A549 (cell line): ENCODE results near the gene TSPAN10. TPM values are rescaled to one million over a fixed set of nuclear protein-coding genes. Genes with fewer than 3 reads are reported as not detected.

ENCODE experiments used
- ATAC-seq, 2 experiments: fragments of 200-7000 bp in 1 of 2; fragments of >200 bp in 1 of 2; cut with Nextera tagmentation in 1 of 2; cut with Tn5 transposase in 1 of 2; 3 replicates each; pipeline versions ENCODE4 v1.8.0 to v1.9.1; 2018 to 2020; ENCODE audit warnings: mild to moderate bottlenecking in 1 of 2, moderate library complexity in 1 of 2
- CTCF ChIA-PET: fragments of 300-600 bp; sonication (Branson Sonifier 250); formaldehyde crosslinking; extraction: SDS; loops from one replicate; lab custom pipeline; 2021; ENCODE audit warnings: antibody characterized with exemption, inconsistent platforms; lab: Yijun Ruan, JAX
- POLR2A ChIA-PET: fragments of 350-600 bp; formaldehyde crosslinking; extraction: SDS; loops from one replicate; lab custom pipeline; 2021; ENCODE audit warnings: antibody characterized with exemption, inconsistent platforms; lab: Yijun Ruan, JAX
- DNase-seq, 2 experiments: peaks; one replicate each; pipeline versions ENCODE4 v3.0.0 to v3.0.0-alpha.2; 2011 to 2016; ENCODE audit warnings: low read depth in 1 of 2, low spot score in 1 of 2
- FAIRE-seq: peaks from 2 replicates; lab custom pipeline; 2011; peaks lifted over from hg19 to GRCh38; lab: Jason Lieb, UNC
- H3K27ac ChIP-seq, 2 experiments: fragments of >200 bp; sonication (Bioruptor Twin); formaldehyde crosslinking; 3 replicates each; pipeline ENCODE4 v1.5.1; 2016 to 2017
- H3K4me1 ChIP-seq: fragments of >200 bp; sonication (Bioruptor Twin); formaldehyde crosslinking; 3 replicates; pipeline ENCODE4 v1.6.1; 2016
- H3K4me2 ChIP-seq: fragments of >200 bp; sonication (Bioruptor Twin); formaldehyde crosslinking; 3 replicates; pipeline ENCODE4 v1.6.1; 2016
- H3K4me3 ChIP-seq: fragments of >200 bp; sonication (Bioruptor Twin); formaldehyde crosslinking; 3 replicates; pipeline ENCODE4 v1.5.1; 2016
- H3K9me3 ChIP-seq: fragments of >200 bp; sonication (Bioruptor Twin); formaldehyde crosslinking; 3 replicates; pipeline ENCODE4 v1.6.1; 2016
- ATOH8 ChIP-seq: fragments of 250-450 bp; sonication (Bioruptor Pico); IDR thresholded peaks from 2 replicates; pipeline ENCODE4 v1.5.0; 2020; ENCODE audit warnings: low read depth, mild to moderate bottlenecking, moderate library complexity
- CEBPB ChIP-seq, 2 experiments: fragments of >200 bp in 1 of 2; sonication (Bioruptor Twin) in 1 of 2; formaldehyde crosslinking in 1 of 2; IDR thresholded peaks; 2 replicates each; pipeline ENCODE4 v1.6.1; 2012 to 2016
- CTCF ChIP-seq: fragments of >200 bp; sonication (Bioruptor Twin); formaldehyde crosslinking; IDR thresholded peaks from 3 replicates; pipeline ENCODE4 v1.5.1; 2016
- FOXS1 ChIP-seq: fragments of 250-450 bp; sonication (Bioruptor Pico); IDR thresholded peaks from 2 replicates; pipeline ENCODE4 v1.5.0; 2020; ENCODE audit warnings: mild to moderate bottlenecking, moderate library complexity
- GATA3 ChIP-seq: IDR thresholded peaks from 2 replicates; pipeline ENCODE4 v1.6.1; 2012; ENCODE audit warnings: borderline replicate concordance
- JUN ChIP-seq, 2 experiments: fragments of >200 bp; sonication (Bioruptor Twin); formaldehyde crosslinking; IDR thresholded peaks; 2 replicates in 1 of 2; 3 replicates in 1 of 2; pipeline ENCODE4 v1.6.1; 2016 to 2017
- KDM5A ChIP-seq: fragments of 200-600 bp; sonication (generic); IDR thresholded peaks from 2 replicates; pipeline ENCODE4 v1.6.1; 2016; ENCODE audit warnings: antibody characterized with exemption, mild to moderate bottlenecking
- MAX ChIP-seq: IDR thresholded peaks from 2 replicates; pipeline ENCODE4 v1.6.1; 2012
- MAZ ChIP-seq: fragments of 150-350 bp; IDR thresholded peaks from 2 replicates; pipeline ENCODE4 v1.6.1; 2014; ENCODE audit warnings: antibody characterized with exemption, low read depth, low read length, borderline replicate concordance
- NFE2L2 ChIP-seq: fragments of 150-350 bp; conservative IDR thresholded peaks from 2 replicates; pipeline ENCODE4 v1.6.1; 2014; ENCODE audit warnings: low read length
- NPAS2 ChIP-seq: fragments of 250-450 bp; sonication (Bioruptor Pico); IDR thresholded peaks from 2 replicates; pipeline ENCODE4 v1.8.0; 2022; ENCODE audit warnings: mild to moderate bottlenecking, moderate library complexity, borderline replicate concordance
- NR3C1 ChIP-seq: fragments of >200 bp; sonication (Bioruptor Twin); formaldehyde crosslinking; IDR thresholded peaks from 3 replicates; pipeline ENCODE4 v1.6.1; 2017
- RAD21 ChIP-seq, 2 experiments: fragments of >200 bp in 1 of 2; sonication (Bioruptor Twin) in 1 of 2; formaldehyde crosslinking in 1 of 2; IDR thresholded peaks in 1 of 2; conservative IDR thresholded peaks in 1 of 2; 2 replicates in 1 of 2; 3 replicates in 1 of 2; pipeline ENCODE4 v1.6.1; 2012 to 2018; ENCODE audit warnings: inconsistent platforms in 1 of 2
- RARB ChIP-seq: fragments of 250-450 bp; sonication (Bioruptor Pico); IDR thresholded peaks from 2 replicates; pipeline ENCODE4 v1.8.0; 2021; ENCODE audit warnings: mild to moderate bottlenecking, moderate library complexity
- RCOR1 ChIP-seq: fragments of 150-350 bp; IDR thresholded peaks from 2 replicates; pipeline ENCODE4 v1.6.1; 2014; ENCODE audit warnings: antibody characterized with exemption, low read length, low read depth
- REST ChIP-seq: fragments of 200-600 bp; sonication (generic); IDR thresholded peaks from 2 replicates; pipeline ENCODE4 v1.6.1; 2016; ENCODE audit warnings: antibody characterized with exemption, mild to moderate bottlenecking, moderate library complexity
- RNF2 ChIP-seq: fragments of 200-600 bp; sonication (generic); IDR thresholded peaks from 2 replicates; pipeline ENCODE4 v1.6.1; 2016; ENCODE audit warnings: low read depth, mild to moderate bottlenecking, antibody characterized with exemption, moderate library complexity, borderline replicate concordance
- SMC3 ChIP-seq: fragments of >200 bp; sonication (Bioruptor Twin); formaldehyde crosslinking; IDR thresholded peaks from 3 replicates; pipeline ENCODE4 v1.6.1; 2018; ENCODE audit warnings: inconsistent platforms
- TFCP2L1 ChIP-seq: fragments of 250-450 bp; sonication (Bioruptor Pico); IDR thresholded peaks from 2 replicates; pipeline ENCODE4 v1.5.0; 2021; ENCODE audit warnings: mild to moderate bottlenecking
- USF2 ChIP-seq: fragments of 450-650 bp; IDR thresholded peaks from 2 replicates; pipeline ENCODE4 v1.6.1; 2014; ENCODE audit warnings: antibody characterized with exemption
- ZC3H11A ChIP-seq: fragments of 450-650 bp; IDR thresholded peaks from 2 replicates; pipeline ENCODE4 v1.6.1; 2014; ENCODE audit warnings: antibody characterized with exemption, mild to moderate bottlenecking
- ZSCAN20 ChIP-seq: fragments of 250-450 bp; sonication (Bioruptor Pico); IDR thresholded peaks from 2 replicates; pipeline ENCODE4 v1.8.0; 2022; ENCODE audit warnings: mild to moderate bottlenecking, moderate library complexity
- WGBS: methylation state at CpG from one replicate; pipeline ENCODE4 v1.1.6; 2017; ENCODE audit errors: missing lambda C conversion rate; 5-methylcytosine and 5-hydroxymethylcytosine counted together
- polyA plus RNA-seq, 4 experiments: library from polyadenylated mRNA; depleted of rRNA in 3 of 4; stranded (reverse); fragments of >200 nt; fragmentation: RNase III in 1 of 4; extraction: RNeasy Plus Mini Kit Qiagen cat#74134 plus additional on column Dnase treatment in 1 of 4; gene quantifications; 2 replicates in 3 of 4; 3 replicates in 1 of 4; pipeline ENCODE4 v1.2.3, GENCODE V29; 2011 to 2017

The TSPAN10 gene
- polyA plus RNA-seq, 2 of the 4 experiments (the other 2 are of a cell fraction): 1.4 to 6.3 TPM

DNA sequence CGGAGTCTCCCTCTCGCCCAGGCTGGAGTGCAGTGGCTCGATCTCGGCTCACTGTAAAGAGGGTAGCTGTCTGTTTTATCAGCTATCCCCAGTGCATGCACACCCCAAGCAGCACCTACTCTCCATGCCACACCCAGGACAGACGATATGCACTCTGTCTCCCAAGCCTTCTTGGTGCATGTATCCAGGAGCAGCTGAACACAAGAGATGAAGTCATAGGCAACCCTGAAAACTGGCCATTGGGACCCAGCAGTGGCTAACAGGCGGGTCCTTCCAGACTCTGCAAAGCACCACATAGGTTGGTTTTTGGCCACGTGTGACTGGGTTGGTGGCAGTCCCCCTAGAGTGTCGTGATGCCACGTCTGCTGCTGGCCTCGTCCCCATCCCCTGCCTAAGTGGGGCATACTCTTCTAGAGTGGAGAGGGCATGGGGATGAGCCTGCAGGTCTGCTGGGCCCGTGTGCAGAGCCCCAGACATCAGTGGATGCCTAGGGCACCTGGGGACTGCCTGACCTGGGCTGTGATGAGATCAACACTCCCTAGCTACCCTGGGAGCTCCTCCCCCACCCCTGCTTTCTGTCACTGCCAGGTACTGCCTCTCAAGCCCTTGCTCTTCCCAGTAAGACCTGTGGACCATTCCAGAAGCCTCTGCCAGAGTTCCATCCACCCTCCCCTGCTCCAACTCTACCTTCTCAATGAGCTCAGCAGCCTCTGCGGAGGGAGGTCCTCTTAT is 10.0 kb downstream of the TSPAN10 start:
- Histone ChIP-seq H3K4me1 (peaks cover 21% of the 10 kb centered on the region), H3K27ac (no peak overlapping the region), H3K4me2 (no peak overlapping the region), H3K9me3 (no peaks in the 10 kb centered on the region), H3K4me3 (no peak overlapping the region)
- FAIRE-seq: no peak
- no peak for DNase-seq
- CTCF ChIA-PET: interaction anchor here (0.7 to 2.7 kb wide), 2 partner anchors 10 to 46 kb away, joined by 3 to 11 read pairs; partner anchors contain the start of genes NPLOC4 and TSPAN10
- no peak for TF ChIP-seq RARB (CRISPR knock-in tag)
- no peak for TF ChIP-seq RCOR1
- no peak for TF ChIP-seq NFE2L2
- TF ChIP-seq GATA3: no peak
- TF ChIP-seq MAX: no peak
- TF ChIP-seq RAD21 (conservative IDR thresholded peaks at IDR 0.05 in 1 of 2, IDR thresholded peaks at IDR 0.05 in 1 of 2): no peak
- TF ChIP-seq CTCF: no peak
- TF ChIP-seq CEBPB (IDR thresholded peaks at IDR 0.05): no peak
- TF ChIP-seq MAZ: no peak
- no peak for TF ChIP-seq NR3C1
- no peak for TF ChIP-seq KDM5A
- no peak; a peak in 1 of 6 replicates for ATAC-seq
- WGBS: 67% methylated on average over 12 of the region's 12 CpGs
- POLR2A ChIA-PET: no interaction called here

DNA sequence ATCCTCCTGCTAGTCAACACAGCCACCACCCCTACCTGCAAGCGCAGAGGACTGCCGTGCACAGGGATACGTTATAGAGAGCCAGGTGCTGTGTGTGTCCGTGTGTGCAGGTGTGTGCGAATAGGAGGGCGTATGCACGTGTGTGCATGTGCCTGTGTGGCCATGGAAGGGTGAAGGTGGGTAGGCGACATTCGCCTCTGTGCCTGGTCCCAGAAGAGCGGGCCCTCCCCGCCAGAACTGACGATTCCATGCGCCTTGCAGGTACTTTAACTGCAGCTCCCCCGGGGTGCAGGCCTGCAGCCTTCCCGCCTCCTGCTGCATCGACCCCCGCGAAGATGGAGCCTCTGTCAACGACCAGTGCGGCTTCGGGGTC is 10.6 kb downstream of the TSPAN10 start:
- no peak for FAIRE-seq
- 80% methylated on average over 21 of the region's 21 CpGs for WGBS

GRCh38 chr17:81648013-81648706 is 11.2 kb downstream of the TSPAN10 start:
- no peak overlapping the region for H3K4me2 ChIP-seq
- POLR2A ChIA-PET: no interaction called here

More for the DNA sequence above, 10.6 kb downstream of the TSPAN10 start:
- Histone ChIP-seq H3K9me3 (no peaks in the 10 kb centered on the region), H3K4me2 (no peak overlapping the region), H3K4me1 (peaks cover 16% of the 10 kb centered on the region), H3K4me3 (no peak overlapping the region), H3K27ac (no peak overlapping the region)
- no peak for DNase-seq
- POLR2A ChIA-PET: no interaction called here
- no peak for ATAC-seq
- TF ChIP-seq NPAS2 (CRISPR knock-in tag): no peak
- no peak for TF ChIP-seq TFCP2L1 (CRISPR knock-in tag)
- TF ChIP-seq RNF2: no peak
- no peak for TF ChIP-seq SMC3
- no peak for TF ChIP-seq RARB (CRISPR knock-in tag)
- no peak for TF ChIP-seq RAD21 (conservative IDR thresholded peaks at IDR 0.05 in 1 of 2, IDR thresholded peaks at IDR 0.05 in 1 of 2)
- no peak for TF ChIP-seq FOXS1 (CRISPR knock-in tag)
- TF ChIP-seq JUN (IDR thresholded peaks at IDR 0.05): no peak
- CTCF ChIA-PET: interaction anchor here (0.7 to 2.7 kb wide), 3 partner anchors 11 to 356 kb away, joined by 3 to 11 read pairs (median 3); partner anchors contain the start of genes NPLOC4 and TSPAN10

More at GRCh38 chr17:81648013-81648706, 11.2 kb downstream of the TSPAN10 start:
- FAIRE-seq (no peak), DNase-seq (no peak), ATAC-seq (no peak)
- no peak for TF ChIP-seq ZC3H11A
- no peak for TF ChIP-seq ZSCAN20 (CRISPR knock-in tag)
- TF ChIP-seq NFE2L2: no peak
- TF ChIP-seq NPAS2 (CRISPR knock-in tag): no peak
- TF ChIP-seq RARB (CRISPR knock-in tag): no peak
- no peak for TF ChIP-seq USF2
- no peak for TF ChIP-seq REST
- no peak for TF ChIP-seq ATOH8 (CRISPR knock-in tag)
- WGBS: 87% methylated on average over 64 of the region's 78 CpGs
- Histone ChIP-seq H3K4me1 (peaks cover 14% of the 10 kb centered on the region), H3K9me3 (no peaks in the 10 kb centered on the region), H3K4me3 (no peak overlapping the region), H3K27ac (no peak overlapping the region)
- CTCF ChIA-PET: interaction anchor here (0.7 to 2.7 kb wide), 5 partner anchors 10 to 357 kb away, joined by 3 to 11 read pairs (median 3); partner anchors contain the start of genes NPLOC4 and TSPAN10
